ENCODE results near the gene CRYBB3. TPM values are rescaled to one million over a fixed set of nuclear protein-coding genes. Genes with fewer than 3 reads are reported as not detected.

CRYBB3 gene
- total and polyA plus RNA-seq, 10 donors: 0.16 to 0.80 TPM; not detected in 8

Small RNA genes lying within 50 kb of the gene (small RNA-seq; reads per million reads assigned to genes)
- gene Z99916.2: 0 reads per million in 4 donors

Other genes with a start within 250 kb of the CRYBB3 start
- 10 to 100 TPM in 4 of 7 donors, 1 to 10 TPM in 3; 7.4 to 11.9 (median 11.4) TPM for gene KIAA1671, start 247.1 kb upstream of the CRYBB3 start, total RNA-seq
- gene KIAA1671, start 247.1 kb upstream of the CRYBB3 start, polyA plus RNA-seq: 1 to 10 TPM in 2 of 3 donors, under 1 TPM in 1; 0.72 to 2.7 (median 1.0) TPM
- gene CRYBB2, start 19.8 kb downstream of the CRYBB3 start, total RNA-seq: under 1 TPM in 1 of 7 donors, not detected in 6; 0.44 TPM
- under 1 TPM in 2 of 3 donors, not detected in 1; 0.12 to 0.15 TPM for gene CRYBB2, start 19.8 kb downstream of the CRYBB3 start, polyA plus RNA-seq

Measured in spleen (tissue), 11 donors.